GM12878 (cell line): ENCODE results near the gene ZMYND12. TPM values are rescaled to one million over a fixed set of nuclear protein-coding genes. Genes with fewer than 3 reads are reported as not detected.

Source experiments
- ATAC-seq: fragments of 200-7000 bp; cut with Tn5 transposase; 3 replicates; pipeline ENCODE4 v1.9.1; 2020; ENCODE audit warnings: mild to moderate bottlenecking, moderate library complexity
- BruUV-seq: library from RNA; stranded (reverse); fragments of 400-500 nt; replicated peaks from 2 replicates; lab custom pipeline; 2021; lab: Mats Ljungman, UMichigan
- CTCF ChIA-PET: fragments of 300-600 bp; sonication (Branson Sonifier 250); formaldehyde crosslinking; extraction: SDS; loops from one replicate; lab custom pipeline; 2021; ENCODE audit warnings: inconsistent platforms; lab: Yijun Ruan, JAX
- POLR2A ChIA-PET: fragments of 350-600 bp; formaldehyde crosslinking; extraction: SDS; loops from one replicate; lab custom pipeline; 2021; ENCODE audit warnings: inconsistent platforms; lab: Charles Lee
- RAD21 ChIA-PET: fragments of 300-600 bp; sonication (Branson Sonifier 250); formaldehyde crosslinking; loops from one replicate; lab custom pipeline; 2023; ENCODE audit warnings: antibody characterized with exemption; ENCODE audit not compliant: unreplicated experiment; lab: Charles Lee
- SMC1A ChIA-PET: fragments of 300-600 bp; sonication (Branson Sonifier 250); formaldehyde crosslinking; loops from one replicate; lab custom pipeline; 2023; ENCODE audit not compliant: unreplicated experiment, uncharacterized antibody; lab: Charles Lee
- DNase-seq: peaks from one replicate; pipeline ENCODE4 v3.0.0-alpha.2; 2011; ENCODE audit warnings: low read depth, low spot score
- FAIRE-seq: peaks from 3 replicates; lab custom pipeline; 2011; peaks lifted over from hg19 to GRCh38; lab: Jason Lieb, UNC
- H2AFZ ChIP-seq: 2 replicates; pipeline ENCODE4 v1.6.0; 2011; ENCODE audit warnings: low read depth, low read length, control low read depth; ENCODE audit not compliant: control insufficient read depth
- H3K27ac ChIP-seq: 2 replicates; pipeline ENCODE4 v1.5.1; 2011; ENCODE audit warnings: control low read depth; ENCODE audit not compliant: control insufficient read depth, insufficient read depth
- H3K27me3 ChIP-seq, 2 experiments: replicated peaks in 1 of 2; 2 replicates each; pipeline versions ENCODE4 v1.6.0 to v1.6.1; 2011; ENCODE audit warnings: low read length in 1 of 2; ENCODE audit not compliant: control insufficient read depth in 2 of 2, insufficient read depth in 2 of 2
- H3K36me3 ChIP-seq, 2 experiments: 2 replicates each; pipeline ENCODE4 v1.5.1; 2011; ENCODE audit warnings: low read length in 1 of 2; ENCODE audit not compliant: control insufficient read depth in 2 of 2, insufficient read depth in 2 of 2
- H3K4me1 ChIP-seq: 2 replicates; pipeline ENCODE4 v1.6.1; 2011; ENCODE audit warnings: mild to moderate bottlenecking, low read length, moderate library complexity, mixed read lengths; ENCODE audit not compliant: control insufficient read depth, insufficient read depth
- H3K4me2 ChIP-seq: 2 replicates; pipeline ENCODE4 v1.6.0; 2011; ENCODE audit warnings: control low read depth; ENCODE audit not compliant: control insufficient read depth, insufficient read depth
- H3K4me3 ChIP-seq: fragments of 200-600 bp; sonication (generic); 2 replicates; pipeline ENCODE4 v1.5.1; 2016
- H3K79me2 ChIP-seq: 2 replicates; pipeline ENCODE4 v1.6.0; 2011; ENCODE audit warnings: low read length; ENCODE audit not compliant: control insufficient read depth, insufficient read depth
- H3K9ac ChIP-seq: 2 replicates; pipeline ENCODE4 v1.8.0; 2011; ENCODE audit warnings: low read length, control low read depth, mixed read lengths; ENCODE audit not compliant: control insufficient read depth, insufficient read depth
- H3K9me3 ChIP-seq: replicated peaks from 3 replicates; pipeline ENCODE4 v1.5.1; 2011; ENCODE audit warnings: mild to moderate bottlenecking, low read length; ENCODE audit not compliant: control insufficient read depth, insufficient read depth
- H4K20me1 ChIP-seq: 2 replicates; pipeline ENCODE4 v1.6.0; 2011; ENCODE audit not compliant: control insufficient read depth, insufficient read depth
- ATF3 ChIP-seq: IDR thresholded peaks from 2 replicates; pipeline ENCODE4 v1.6.1; 2011; ENCODE audit warnings: low read depth, mild to moderate bottlenecking, low read length, moderate library complexity, borderline replicate concordance; ENCODE audit errors: extremely low read depth
- CBFB ChIP-seq: IDR thresholded peaks from 2 replicates; pipeline ENCODE4 v1.6.1; 2016; ENCODE audit warnings: antibody characterized with exemption, low read depth
- CREM ChIP-seq: IDR thresholded peaks from 2 replicates; pipeline ENCODE4 v1.6.1; 2014; ENCODE audit warnings: antibody characterized with exemption, low read depth
- EP300 ChIP-seq, 2 experiments: fragments of 150-350 bp in 1 of 2; IDR thresholded peaks; 2 replicates each; pipeline ENCODE4 v1.6.1; 2011 to 2012; ENCODE audit warnings: low read depth in 2 of 2, low read length in 2 of 2, borderline replicate concordance in 1 of 2, improper control_type of control experiment in 1 of 2, inconsistent platforms in 1 of 2; ENCODE audit not compliant: control insufficient read depth in 1 of 2
- FOS ChIP-seq: IDR thresholded peaks from 3 replicates; pipeline ENCODE4 v1.6.1; 2011; ENCODE audit warnings: borderline replicate concordance; ENCODE audit not compliant: insufficient read length; ENCODE audit errors: extremely low read depth
- GATAD2B ChIP-seq: fragments of 450-650 bp; conservative IDR thresholded peaks from 2 replicates; pipeline ENCODE4 v1.6.1; 2017; ENCODE audit warnings: low read depth, mild to moderate bottlenecking, moderate library complexity
- IKZF1 ChIP-seq: fragments of 450-650 bp; conservative IDR thresholded peaks from 2 replicates; pipeline ENCODE4 v1.6.1; 2017; ENCODE audit warnings: antibody characterized with exemption, mild to moderate bottlenecking
- IKZF2 ChIP-seq, 2 experiments: fragments of 450-650 bp; IDR thresholded peaks; 2 replicates each; pipeline ENCODE4 v1.6.1; 2017; ENCODE audit warnings: mild to moderate bottlenecking in 2 of 2, moderate library complexity in 2 of 2
- IRF3 ChIP-seq: fragments of 450-650 bp; IDR thresholded peaks from 2 replicates; pipeline ENCODE4 v1.6.1; 2014; ENCODE audit warnings: mild to moderate bottlenecking
- JUND ChIP-seq: IDR thresholded peaks from 2 replicates; pipeline ENCODE4 v1.6.1; 2012; ENCODE audit warnings: low read depth, mild to moderate bottlenecking, low read length, improper control_type of control experiment, moderate library complexity
- NKRF ChIP-seq: fragments of 450-650 bp; conservative IDR thresholded peaks from 2 replicates; pipeline ENCODE4 v1.6.1; 2017; ENCODE audit warnings: mild to moderate bottlenecking, moderate library complexity
- PML ChIP-seq: IDR thresholded peaks from 2 replicates; pipeline ENCODE4 v1.6.1; 2012; ENCODE audit warnings: low read length, inconsistent platforms
- POLR2A ChIP-seq: IDR thresholded peaks from 2 replicates; pipeline ENCODE4 v1.6.1; 2011; ENCODE audit warnings: low read depth, mild to moderate bottlenecking, low read length
- POLR2AphosphoS2 ChIP-seq: IDR thresholded peaks from 2 replicates; pipeline ENCODE4 v1.6.1; 2011; ENCODE audit warnings: low read depth, mild to moderate bottlenecking, low read length, improper control_type of control experiment, moderate library complexity
- RAD21 ChIP-seq: IDR thresholded peaks from 2 replicates; pipeline ENCODE4 v1.6.1; 2011; ENCODE audit warnings: mild to moderate bottlenecking, low read depth, low read length, moderate library complexity; ENCODE audit not compliant: insufficient read depth
- TBL1XR1 ChIP-seq: IDR thresholded peaks from 2 replicates; pipeline ENCODE4 v1.6.1; 2012; ENCODE audit warnings: low read depth, low read length, improper control_type of control experiment
- WGBS: methylation state at CpG from one replicate; pipeline ENCODE4 v1.1.6; 2016; ENCODE audit warnings: low lambda C conversion rate; ENCODE audit not compliant: insufficient replicate concordance, insufficient coverage; ENCODE audit errors: missing lambda C conversion rate; 5-methylcytosine and 5-hydroxymethylcytosine counted together
- in situ Hi-C: fragments of 300-500 bp; cut with MboI; formaldehyde crosslinking; loops from 9 replicates; pipeline ENCODE4 v1.14.3; 2018; ENCODE audit warnings: mixed read lengths
- intact Hi-C: fragments of 100-400 bp; cut with micrococcal nuclease; formaldehyde crosslinking; loops from one replicate; pipeline ENCODE4 v1.14.2; 2022; ENCODE audit not compliant: unreplicated experiment
- polyA plus RNA-seq, 11 experiments: library from polyadenylated mRNA; depleted of rRNA in 4 of 11; unstranded in 6 of 11; stranded (reverse) in 5 of 11; fragments of >200 nt; fragmentation: Nextera tagmentation in 4 of 11; fragmentation: Illumina TruSeq in 1 of 11; extraction: Ambion mirVana in 4 of 11; extraction: Trizol in 1 of 11; gene quantifications; 1 replicate in 1 of 11; 2 replicates in 10 of 11; pipeline versions ENCODE4 v1.2.1 to v1.2.3, GENCODE V29; 2011 to 2016; ENCODE audit warnings: inconsistent platforms in 2 of 11, missing spikeins in 2 of 11, low read depth in 1 of 11
- total RNA-seq, 4 experiments: library from RNA; depleted of rRNA in 3 of 4; stranded (reverse); fragments of >200 nt in 3 of 4; fragmentation: Illumina TruSeq in 1 of 4; extraction: Trizol in 1 of 4; gene quantifications; 2 replicates each; pipeline versions ENCODE4 v1.2.1 to v1.2.3, GENCODE V29; 2013 to 2021

Gene ZMYND12
- total and polyA plus RNA-seq, 10 of the 15 experiments (the other 5 are each of a cell fraction or from before 2014, with no cell fraction given), result 0.26 to 1.4 (median 0.67) TPM

- TF ChIP-seq IKZF1, result no peak
- TF ChIP-seq, all 136 proteins: peak for 0
These were observed 28.6 kb downstream of the ZMYND12 start (continued) for GRCh38 chr1:42427240-42427639.

GRCh38 chr1:42424201-42424600, 31.6 kb downstream of the ZMYND12 start:
- BruUV-seq, result no TSS peak
- Histone ChIP-seq H3K27ac (no peak overlapping the region), H3K79me2 (no peaks in the 10 kb centered on the region), H2AFZ (no peak overlapping the region), H3K9ac (no peak overlapping the region), H3K4me1 (no peaks in the 10 kb centered on the region), H3K4me3 (no peak overlapping the region), H3K4me2 (no peak overlapping the region), H3K9me3 (no peaks in the 10 kb centered on the region), H3K27me3 (no peaks in the 10 kb centered on the region; a peak in 1 of 4 replicates), H3K36me3 (no peaks in the 10 kb centered on the region), H4K20me1 (no peaks in the 10 kb centered on the region)
- CTCF ChIA-PET, result no interaction called here
- SMC1A ChIA-PET, result interaction anchor here (1.5 kb wide), 1 partner anchor 10 kb away, joined by 4 read pairs; no protein-coding TSS in a partner anchor
- ATAC-seq, result no peak
- WGBS, result 20% methylated on average over 4 of the region's 4 CpGs
- in situ Hi-C loops (no loop called here), intact Hi-C loops (no loop called here)
- no peak for FAIRE-seq
- POLR2A ChIA-PET, result no interaction called here
- no peak for DNase-seq
- RAD21 ChIA-PET, result no interaction called here
- TF ChIP-seq NKRF (no peak), PML (no peak), RAD21 (no peak), CBFB (no peak), ATF3 (no peak), POLR2AphosphoS2 (no peak), POLR2A (no peak), IRF3 (no peak), FOS (no peak), IKZF2 (IDR thresholded peaks at IDR 0.05) (no peak), CREM (no peak), EP300 (IDR thresholded peaks at IDR 0.05; ENCODE audit: borderline replicate concordance in 1 of 2, control insufficient read depth in 1 of 2, low read depth in 2 of 2, low read length in 2 of 2) (no peak), JUND (no peak), GATAD2B (no peak), TBL1XR1 (no peak)
